Measurements from ENCODE around the gene LETM1. TPM values are rescaled to one million over a fixed set of nuclear protein-coding genes. Genes with fewer than 3 reads are reported as not detected.

The LETM1 gene
- total and polyA plus RNA-seq, 2 of the 13 experiments (the other 11 are each of a cell fraction or from before 2014, with no cell fraction given): 9.7 to 41.6 TPM

GRCh38 chr4:1776521-1777161 is 79.3 kb downstream of the LETM1 start (continued):
- TF ChIP-seq ZNF441 (CRISPR knock-in tag; IDR thresholded peaks at IDR 0.05; ENCODE audit: borderline replicate concordance) (peak; percentile 48; the same call in 1 of the 2 replicates), SNAPC2 (CRISPR knock-in tag; IDR thresholded peaks at IDR 0.05) (0 out of 2 replicates have a peak, but pooled peaks have one; percentile 29), IKZF4 (CRISPR knock-in tag; IDR thresholded peaks at IDR 0.05; ENCODE audit: borderline replicate concordance, low read depth, not compliant biosample characterization) (no peak), ARHGAP35 (CRISPR knock-in tag; IDR thresholded peaks at IDR 0.05; ENCODE audit: borderline replicate concordance) (0 out of 2 replicates have a peak, but pooled peaks have one; percentile 49), TBX2 (CRISPR knock-in tag; IDR thresholded peaks at IDR 0.05; ENCODE audit: borderline replicate concordance) (peak; percentile 91), TEAD2 (CRISPR knock-in tag; IDR thresholded peaks at IDR 0.05) (no peak), ZNF263 (CRISPR knock-in tag; IDR thresholded peaks at IDR 0.05) (no peak), SP1 (IDR thresholded peaks at IDR 0.05) (no peak), SP1 (CRISPR knock-in tag; IDR thresholded peaks at IDR 0.05) (peak; percentile 28; the same call in 1 of the 2 replicates), PHF21A (CRISPR knock-in tag; IDR thresholded peaks at IDR 0.05) (peak; percentile 97), ASH2L (IDR thresholded peaks at IDR 0.05; ENCODE audit: insufficient read length, low read depth, low read length) (peak; percentile 6), KDM2A (CRISPR knock-in tag; IDR thresholded peaks at IDR 0.05; ENCODE audit: borderline replicate concordance, low read depth) (peak; percentile 31; the same call in 1 of the 2 replicates), ZNF530 (CRISPR knock-in tag; IDR thresholded peaks at IDR 0.05; ENCODE audit: low read depth) (no peak), ZBTB21 (CRISPR knock-in tag; IDR thresholded peaks at IDR 0.05) (0 out of 2 replicates have a peak, but pooled peaks have one; percentile 16), MEIS1 (CRISPR knock-in tag; IDR thresholded peaks at IDR 0.05; ENCODE audit: borderline replicate concordance) (no peak), KDM4B (CRISPR knock-in tag; IDR thresholded peaks at IDR 0.05) (peak; percentile 74; the same call in 1 of the 2 replicates), NCOR1 (IDR thresholded peaks at IDR 0.05; ENCODE audit: borderline replicate concordance, low read length) (peak; percentile 44; the same call in 1 of the 2 replicates), ZNF407 (CRISPR knock-in tag; IDR thresholded peaks at IDR 0.05; ENCODE audit: not compliant biosample characterization) (no peak), BRCA1 (CRISPR knock-in tag; IDR thresholded peaks at IDR 0.05) (peak; percentile 59; the same call in 1 of the 2 replicates), HNF4A (CRISPR knock-in tag; IDR thresholded peaks at IDR 0.05) (peak; percentile 83), ZNF383 (CRISPR knock-in tag; IDR thresholded peaks at IDR 0.05; ENCODE audit: borderline replicate concordance) (no peak), ZNF264 (CRISPR knock-in tag; IDR thresholded peaks at IDR 0.05) (no peak), NR0B2 (CRISPR knock-in tag; IDR thresholded peaks at IDR 0.05) (no peak)
